ENCODE results near the gene STX12.

Gene STX12

GRCh38 chr1:27772932-27773825, at the start of gene STX12:
Gene STX12 (plus strand): TSS chr1:27773219. CDS start chr1:27773308, 89 bp downstream.
- peak; percentile 100 for DNase-seq (ENCODE audit: low read depth)
- no peak for TF ChIP-seq CTCF (IDR thresholded peaks at IDR 0.05; ENCODE audit: low read length, missing control alignments)
- peak within 1 kb of the TSS; percentile 90 for H3K4me3 ChIP-seq (replicated peaks; ENCODE audit: low read depth, low read length)

DNA sequence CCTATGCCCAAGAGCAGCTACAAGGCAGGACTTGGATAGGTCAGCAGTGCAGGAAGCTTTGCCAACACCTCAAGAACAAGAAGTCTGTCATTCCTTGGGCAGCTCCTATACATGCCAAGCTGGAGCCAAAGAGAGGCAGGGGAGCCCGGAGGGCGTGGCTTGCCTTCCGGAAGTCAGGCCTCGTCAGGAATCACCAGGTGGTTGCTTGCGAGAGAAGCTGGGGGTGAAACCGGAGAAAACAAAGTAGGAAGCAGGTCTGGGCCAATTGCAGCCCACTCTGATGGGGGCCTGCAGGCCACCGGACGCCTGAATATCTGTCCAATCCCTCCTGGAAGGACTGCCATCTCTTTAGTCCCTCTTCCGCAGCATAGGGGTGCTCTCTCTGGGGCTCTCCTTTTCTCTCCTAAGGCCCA, 48.1 kb upstream of the STX12 start:
- peak; percentile 6 for DNase-seq (ENCODE audit: low read depth)

DNA sequence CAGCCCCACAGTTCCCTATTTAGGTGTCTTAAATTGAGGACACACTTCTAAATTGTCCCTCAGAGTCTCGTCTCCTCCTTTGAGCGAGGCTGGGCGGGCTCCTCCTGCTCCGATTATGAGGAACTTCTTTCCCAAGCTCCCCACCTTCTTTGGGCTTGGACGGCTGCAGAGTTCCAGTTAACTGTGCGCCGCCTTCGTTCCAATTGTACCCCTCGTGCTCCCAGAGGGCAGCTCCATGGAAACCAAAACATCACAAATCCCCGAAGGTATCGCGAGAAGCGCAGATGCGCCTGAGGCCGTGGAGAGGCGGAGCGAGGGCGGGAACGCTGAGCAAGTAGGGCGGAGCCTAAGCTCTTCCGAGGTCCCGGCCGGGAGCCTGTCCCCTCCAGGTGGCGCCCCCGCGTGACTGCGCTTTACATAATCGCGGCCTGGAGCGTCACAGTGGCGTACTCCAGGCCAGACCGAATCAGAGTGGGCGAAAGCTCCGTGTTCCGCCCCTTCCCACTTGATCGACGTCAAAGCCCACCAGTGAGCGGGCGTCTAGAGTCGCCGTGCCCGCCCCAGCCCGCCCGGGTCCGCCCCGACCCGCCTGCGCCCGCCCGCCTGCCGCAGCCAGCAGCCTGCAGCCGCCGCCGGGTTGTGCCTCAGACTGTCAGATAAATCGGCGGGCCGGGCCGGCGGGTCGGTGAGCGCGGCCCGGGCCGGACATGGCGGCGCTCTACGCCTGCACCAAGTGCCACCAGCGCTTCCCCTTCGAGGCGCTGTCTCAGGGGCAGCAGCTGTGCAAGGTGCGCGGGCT, 47.4 kb upstream of the STX12 start, which contains the start of gene FAM76A:
Gene FAM76A (plus strand): TSS at position 588 of the 799 bp plus-strand sequence. CDS start 120 bp downstream, at position 708.
- peak; percentile 100 for DNase-seq (ENCODE audit: low read depth)
- peak within 1 kb of the TSS; percentile 89 for H3K4me3 ChIP-seq (replicated peaks; ENCODE audit: low read depth, low read length)
- TF ChIP-seq CTCF (IDR thresholded peaks at IDR 0.05; ENCODE audit: low read length, missing control alignments) = peak; percentile 19

More for the DNA sequence above, 48.1 kb upstream of the STX12 start:
- no peak for TF ChIP-seq CTCF (IDR thresholded peaks at IDR 0.05; ENCODE audit: low read length, missing control alignments)
- H3K4me3 ChIP-seq (replicated peaks; ENCODE audit: low read depth, low read length) = peak overlapping the region; percentile 53

DNA sequence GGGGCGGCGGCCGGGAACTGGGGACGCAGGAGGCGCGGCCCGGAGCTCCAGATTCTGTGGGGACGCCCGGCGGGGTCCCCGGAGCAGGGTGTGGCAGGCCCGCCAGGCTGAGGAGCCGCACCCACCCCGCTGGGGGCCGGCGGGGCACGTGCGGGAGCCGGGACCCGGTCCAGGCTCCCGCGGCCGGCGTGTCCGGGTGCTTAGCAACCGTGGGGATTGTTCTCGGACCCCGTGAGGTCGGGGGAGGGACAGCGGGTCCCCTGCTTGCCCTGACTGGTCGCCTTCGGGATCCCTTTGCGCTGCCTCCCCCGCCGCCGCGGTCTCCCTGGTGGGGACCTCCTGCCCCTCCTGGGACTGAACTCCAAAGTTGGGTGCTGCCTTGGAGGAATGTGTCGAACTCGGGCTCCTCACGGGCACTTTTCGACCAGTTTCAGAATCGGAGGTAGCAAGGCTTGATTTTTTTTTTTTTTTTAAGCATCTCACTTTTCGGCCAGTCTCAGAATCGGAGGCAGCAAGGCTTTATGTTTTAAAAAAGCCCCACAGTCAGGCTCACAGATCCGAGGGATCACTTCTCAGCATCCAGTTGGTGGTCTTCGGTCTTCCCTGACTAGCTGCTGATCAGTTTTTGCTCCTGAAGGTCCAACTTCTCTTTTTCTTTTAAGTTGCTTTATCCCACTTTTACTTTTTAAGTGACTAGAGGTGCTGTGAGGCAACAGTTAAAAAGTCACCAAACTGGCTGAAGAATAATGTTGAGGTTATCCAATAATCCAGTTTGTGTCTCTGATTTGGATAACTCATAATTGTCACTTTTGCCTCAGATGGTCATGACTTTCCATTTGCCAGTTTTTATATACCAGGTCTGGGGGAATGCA, 46.6 kb upstream of the STX12 start:
- H3K4me3 ChIP-seq (replicated peaks; ENCODE audit: low read depth, low read length) = peak overlapping the region; percentile 89
- DNase-seq (ENCODE audit: low read depth) = peak; percentile 46
- no peak for TF ChIP-seq CTCF (IDR thresholded peaks at IDR 0.05; ENCODE audit: low read length, missing control alignments)

DNA sequence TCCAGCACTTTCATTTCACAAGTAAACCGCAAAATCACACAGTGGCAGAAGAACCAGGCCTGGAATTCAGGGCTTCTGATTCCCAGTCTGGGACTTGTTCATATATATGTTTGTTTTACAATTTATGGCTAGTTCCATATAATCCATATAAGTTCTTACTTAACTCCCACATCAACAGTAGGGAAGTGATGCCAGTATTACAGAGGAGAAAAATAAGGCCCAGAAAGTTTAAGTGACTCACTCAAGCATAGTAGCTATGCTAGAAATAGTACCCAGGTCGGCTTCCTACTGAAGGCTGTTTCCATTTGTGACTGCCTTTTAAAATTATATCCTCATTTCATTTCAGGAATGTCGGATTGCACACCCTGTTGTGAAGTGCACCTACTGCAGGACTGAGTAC, 45.9 kb upstream of the STX12 start:
- TF ChIP-seq CTCF (IDR thresholded peaks at IDR 0.05; ENCODE audit: low read length, missing control alignments) = no peak
- peak; percentile 49 for DNase-seq (ENCODE audit: low read depth)
- peak overlapping the region; percentile 89 for H3K4me3 ChIP-seq (replicated peaks; ENCODE audit: low read depth, low read length)

DNA sequence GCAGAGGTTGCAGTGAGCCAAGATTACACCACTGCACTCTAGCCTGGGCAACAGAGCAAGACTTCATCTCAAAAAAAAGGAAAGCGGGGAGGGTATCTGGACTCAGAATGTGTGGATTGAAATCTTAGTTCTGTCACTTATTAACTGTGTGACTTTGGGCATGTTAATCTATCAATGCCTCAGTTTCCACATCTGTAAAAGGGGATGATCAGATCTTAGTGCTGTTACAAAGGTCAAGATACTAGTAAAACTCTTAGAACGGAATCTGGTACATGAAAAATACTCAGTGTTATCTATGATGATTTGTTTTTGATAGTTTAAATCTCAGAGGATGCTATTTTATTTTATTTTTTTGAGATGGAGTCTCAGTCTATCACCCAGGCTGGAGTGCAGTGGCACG, 36.8 kb upstream of the STX12 start:
- DNase-seq (ENCODE audit: low read depth) = no peak
- TF ChIP-seq CTCF (IDR thresholded peaks at IDR 0.05; ENCODE audit: low read length, missing control alignments) = no peak
- no peak overlapping the region for H3K4me3 ChIP-seq (replicated peaks; ENCODE audit: low read depth, low read length)
